Thyroid gland (tissue), 4 donors: Measurements from ENCODE around the gene IFNAR2. TPM values are rescaled to one million over a fixed set of nuclear protein-coding genes. Genes with fewer than 3 reads are reported as not detected.

Experiments
- DNase-seq, 2 donors: peaks; one replicate each; pipeline ENCODE4 v3.0.0-alpha.2; 2019
- H3K27ac ChIP-seq, 3 donors: fragments of 200-600 bp; sonication (generic); 1 replicate in 2 of 3; 2 replicates in 1 of 3; pipeline ENCODE4 v1.5.1; 2016 to 2019; ENCODE audit warnings: mild to moderate bottlenecking in 1 of 3, moderate library complexity in 1 of 3
- H3K27me3 ChIP-seq: fragments of 200-600 bp; sonication (generic); one replicate; pipeline ENCODE4 v1.5.1; 2019
- H3K36me3 ChIP-seq, 2 donors: fragments of 200-600 bp; sonication (generic); one replicate each; pipeline ENCODE4 v1.5.1; 2016 to 2019
- H3K4me1 ChIP-seq, 2 donors: fragments of 200-600 bp; sonication (generic); one replicate each; pipeline ENCODE4 v1.5.1; 2017 to 2019
- H3K4me3 ChIP-seq, 3 donors: fragments of 200-600 bp; sonication (generic); replicated peaks in 1 of 3; 1 replicate in 2 of 3; 2 replicates in 1 of 3; pipeline ENCODE4 v1.5.1; 2016; ENCODE audit warnings: mild to moderate bottlenecking in 1 of 3
- H3K9me3 ChIP-seq: fragments of 200-600 bp; sonication (generic); one replicate; pipeline ENCODE4 v1.5.1; 2017
- POLR2A ChIP-seq, 2 donors: fragments of 450-650 bp; IDR thresholded peaks; one replicate each; pipeline ENCODE4 v1.6.1; 2017; ENCODE audit warnings: antibody characterized with exemption in 2 of 2, mild to moderate bottlenecking in 2 of 2, moderate library complexity in 1 of 2
- whole genome bisulfite sequencing, 2 donors: methylation state at CpG; one replicate each; pipeline ENCODE4 v1.1.5; 2017; 5-methylcytosine and 5-hydroxymethylcytosine counted together
- intact Hi-C: fragments of 100-400 bp; cut with DNase I; formaldehyde crosslinking; loops from one replicate; pipeline ENCODE4 v1.15.1; 2023
- total RNA-seq, 4 donors: library from RNA; depleted of rRNA; stranded (reverse); fragments of >200 nt; gene quantifications; one replicate each; pipeline ENCODE4 v1.2.3, GENCODE V29; 2016
- TF ChIP-seq, protein P1 (sequence below), 6 experiments: fragments of 200-600 bp in 3 of 6; fragments of 450-650 bp in 3 of 6; sonication (generic) in 3 of 6; IDR thresholded peaks; one replicate each; pipeline ENCODE4 v1.5.1; 2016 to 2019; ENCODE audit warnings: antibody characterized with exemption in 6 of 6, mild to moderate bottlenecking in 2 of 6, inconsistent platforms in 1 of 6, moderate library complexity in 1 of 6

IFNAR2 gene
- total RNA-seq, 4 donors from 2014 or later, result 6.6 to 11.0 (median 7.8) TPM

DNA sequence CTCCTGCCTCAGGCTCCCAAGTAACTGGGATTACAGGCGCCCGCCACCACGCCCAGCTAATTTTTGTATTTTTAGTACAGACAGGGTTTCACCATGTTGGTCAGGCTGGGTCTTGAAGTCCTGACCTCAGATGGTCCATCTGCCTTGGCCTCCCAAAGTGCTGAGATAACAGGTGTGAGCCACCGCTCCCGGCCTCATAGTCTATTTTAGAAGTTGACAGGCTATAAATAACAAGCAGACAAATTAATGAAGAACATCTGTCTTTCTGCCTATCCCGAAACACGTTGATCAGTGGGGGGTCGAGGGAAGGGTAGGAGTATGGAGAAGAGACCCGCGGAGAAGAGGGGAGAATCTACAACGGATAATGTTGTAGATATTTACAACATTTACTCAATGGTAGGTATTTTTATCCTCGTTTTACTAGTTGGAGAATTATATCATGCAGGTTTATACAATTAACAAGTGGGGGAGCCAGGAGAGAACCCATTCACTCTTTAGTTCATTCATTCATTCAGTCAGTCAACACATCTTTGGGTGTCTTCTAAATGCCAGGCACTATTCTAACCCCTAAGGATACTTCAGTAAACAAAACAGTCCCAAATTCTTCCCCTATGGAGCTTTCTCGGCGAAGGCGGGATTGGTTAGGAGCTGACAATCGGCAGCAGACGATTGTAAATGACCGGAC, 497 bp upstream of the IFNAR2 start:
- Histone ChIP-seq H3K27me3 (no peaks in the 10 kb centered on the region), H3K9me3 (no peaks in the 10 kb centered on the region), H3K4me3 (no peak overlapping the region), H3K36me3 (no peaks in the 10 kb centered on the region), H3K4me1 (peaks cover 4 to 9% of the 10 kb centered on the region in 2 donors), H3K27ac (no peak overlapping the region)
- TF ChIP-seq, protein P1, sequence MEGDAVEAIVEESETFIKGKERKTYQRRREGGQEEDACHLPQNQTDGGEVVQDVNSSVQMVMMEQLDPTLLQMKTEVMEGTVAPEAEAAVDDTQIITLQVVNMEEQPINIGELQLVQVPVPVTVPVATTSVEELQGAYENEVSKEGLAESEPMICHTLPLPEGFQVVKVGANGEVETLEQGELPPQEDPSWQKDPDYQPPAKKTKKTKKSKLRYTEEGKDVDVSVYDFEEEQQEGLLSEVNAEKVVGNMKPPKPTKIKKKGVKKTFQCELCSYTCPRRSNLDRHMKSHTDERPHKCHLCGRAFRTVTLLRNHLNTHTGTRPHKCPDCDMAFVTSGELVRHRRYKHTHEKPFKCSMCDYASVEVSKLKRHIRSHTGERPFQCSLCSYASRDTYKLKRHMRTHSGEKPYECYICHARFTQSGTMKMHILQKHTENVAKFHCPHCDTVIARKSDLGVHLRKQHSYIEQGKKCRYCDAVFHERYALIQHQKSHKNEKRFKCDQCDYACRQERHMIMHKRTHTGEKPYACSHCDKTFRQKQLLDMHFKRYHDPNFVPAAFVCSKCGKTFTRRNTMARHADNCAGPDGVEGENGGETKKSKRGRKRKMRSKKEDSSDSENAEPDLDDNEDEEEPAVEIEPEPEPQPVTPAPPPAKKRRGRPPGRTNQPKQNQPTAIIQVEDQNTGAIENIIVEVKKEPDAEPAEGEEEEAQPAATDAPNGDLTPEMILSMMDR (IDR thresholded peaks at IDR 0.05), result no peak
- TF ChIP-seq POLR2A (IDR thresholded peaks at IDR 0.05), result no peak
- intact Hi-C loops, result no loop called here
- DNase-seq, result no peak
- WGBS, 2 donors, result 43 to 44% methylated on average over 18 of the region's 18 CpGs

DNA sequence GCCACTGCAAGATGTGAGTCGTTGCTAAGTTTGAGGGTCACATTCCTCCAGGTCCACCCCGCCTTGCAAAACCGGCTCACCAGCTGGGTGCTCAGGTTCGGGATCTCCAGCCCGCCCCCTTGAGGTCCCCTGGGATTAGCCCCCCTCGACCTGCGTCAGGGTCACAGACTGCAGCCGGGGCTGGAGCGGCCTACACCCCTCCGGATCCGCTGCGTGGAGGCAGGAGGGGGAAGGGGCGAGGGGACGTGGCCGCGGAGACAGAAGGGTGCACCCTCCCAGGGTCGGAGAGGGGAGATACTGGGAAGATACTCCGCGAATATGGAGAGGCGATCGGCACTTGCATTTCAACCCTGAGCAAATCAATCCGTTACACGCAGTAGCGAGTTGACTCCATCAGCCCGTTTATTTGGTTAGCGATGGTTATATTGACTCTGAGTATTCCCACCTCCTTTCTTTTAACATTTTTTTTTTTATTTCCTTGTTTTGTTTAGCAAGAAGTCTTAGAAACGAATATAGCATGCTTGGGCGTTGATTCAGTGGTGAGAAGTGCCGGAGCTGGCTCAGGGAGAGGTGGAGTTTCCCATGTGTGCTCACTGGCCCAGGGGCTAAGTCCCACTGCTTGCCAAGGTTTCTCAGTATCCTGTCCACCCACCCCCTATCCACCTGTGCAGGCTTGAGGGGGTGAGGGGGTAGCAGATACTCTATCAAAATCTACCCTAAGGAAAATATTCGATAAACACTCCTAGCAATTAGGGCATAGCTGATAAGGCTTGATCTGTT, 997 bp downstream of the IFNAR2 start:
- Histone ChIP-seq H3K9me3 (no peaks in the 10 kb centered on the region), H3K36me3 (no peaks in the 10 kb centered on the region), H3K27ac (peak overlapping the region; percentile 78 to 92 (median 86)), H3K4me3 (peak overlapping the region; percentile 76 to 98 (median 81)), H3K27me3 (no peaks in the 10 kb centered on the region), H3K4me1 (peaks cover 4 to 9% of the 10 kb centered on the region in 2 donors)
- no peak for TF ChIP-seq POLR2A (IDR thresholded peaks at IDR 0.05)
- TF ChIP-seq, protein P1 (IDR thresholded peaks at IDR 0.05), result peak in 1 of 6 experiments; percentile 11
- DNase-seq, result peak; percentile 27 to 49
- intact Hi-C loops, result no loop called here
- WGBS, 2 donors, result 6 to 8% methylated on average over 24 to 30 of the region's 30 CpGs

DNA sequence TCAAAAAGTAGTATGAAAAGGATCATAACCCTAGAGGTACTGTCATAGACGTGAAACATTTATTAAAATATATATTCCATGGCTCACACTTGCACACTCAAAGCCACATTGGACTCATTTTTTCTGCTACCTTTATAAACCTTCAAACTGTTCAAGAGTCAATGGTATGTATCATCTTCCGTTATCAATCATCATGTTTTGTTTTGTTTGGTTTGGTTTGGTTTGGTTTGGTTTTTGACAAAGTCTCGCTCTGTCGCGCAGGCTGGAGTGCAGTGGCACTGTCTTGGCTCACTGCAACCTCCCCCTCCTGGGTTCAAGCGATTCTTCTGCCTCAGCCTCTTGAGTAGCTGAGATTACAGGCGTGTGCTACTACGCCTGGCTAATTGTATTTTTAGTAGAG, 1.8 kb downstream of the IFNAR2 start:
- TF ChIP-seq, protein P1 (IDR thresholded peaks at IDR 0.05), result no peak
- TF ChIP-seq POLR2A (IDR thresholded peaks at IDR 0.05), result no peak
- Histone ChIP-seq H3K4me3 (no peak overlapping the region), H3K4me1 (peaks cover 6 to 9% of the 10 kb centered on the region in 2 donors), H3K9me3 (no peaks in the 10 kb centered on the region), H3K27me3 (no peaks in the 10 kb centered on the region), H3K36me3 (no peaks in the 10 kb centered on the region), H3K27ac (no peak overlapping the region)
- no peak for DNase-seq
- WGBS, 2 donors, result 68 to 71% methylated on average over 8 of the region's 8 CpGs
- intact Hi-C loops, result no loop called here

DNA sequence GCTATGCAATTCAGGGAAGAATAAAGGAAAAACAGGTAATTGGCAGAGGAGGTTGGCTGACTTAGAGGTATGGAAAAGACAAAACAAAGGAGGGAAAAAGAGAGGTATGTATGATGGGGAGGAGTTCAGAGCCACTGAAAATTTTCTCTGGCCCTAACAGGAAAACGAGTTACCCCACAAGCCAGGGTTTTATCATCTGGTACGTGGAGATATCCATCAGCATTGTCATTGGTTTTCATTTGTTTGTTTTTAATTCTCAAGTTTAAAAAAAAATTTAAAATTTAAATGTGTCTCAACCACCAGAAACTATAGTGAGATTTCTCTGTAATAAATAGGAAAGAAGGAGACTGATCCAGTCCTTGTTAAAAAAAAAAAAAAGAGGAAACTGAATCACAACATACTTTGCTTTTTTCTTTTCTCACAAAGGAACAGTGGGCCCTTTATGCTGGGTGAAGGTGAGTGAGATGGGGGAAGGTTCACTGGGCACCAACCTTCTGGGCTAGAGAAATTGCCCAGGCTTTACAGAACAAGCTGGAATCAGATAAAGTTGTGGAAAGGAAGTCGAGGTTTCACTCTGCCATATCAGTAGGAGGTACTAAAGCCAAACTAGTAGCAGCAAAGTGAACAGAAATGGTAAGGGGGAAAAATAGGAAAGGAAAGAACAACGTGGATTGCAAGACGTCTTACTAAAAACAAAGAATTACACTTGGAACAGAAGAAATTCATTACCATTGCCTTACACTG, 2.7 kb downstream of the IFNAR2 start:
- peaks cover 7 to 9% of the 10 kb centered on the region in 2 donors for H3K4me1 ChIP-seq
- H3K27ac ChIP-seq, result no peak overlapping the region
- H3K36me3 ChIP-seq, result no peaks in the 10 kb centered on the region
- no peak for DNase-seq
- TF ChIP-seq POLR2A (IDR thresholded peaks at IDR 0.05), result no peak
- TF ChIP-seq, protein P1 (IDR thresholded peaks at IDR 0.05), result no peak
- no peak overlapping the region for H3K4me3 ChIP-seq
- 64 to 69% methylated on average over 5 of the region's 5 CpGs for WGBS, 2 donors
- intact Hi-C loops, result no loop called here
- H3K9me3 ChIP-seq, result no peaks in the 10 kb centered on the region
- H3K27me3 ChIP-seq, result no peaks in the 10 kb centered on the region
